Measurements from ENCODE around the gene MAP6. TPM values are rescaled to one million over a fixed set of nuclear protein-coding genes. Genes with fewer than 3 reads are reported as not detected.

Gene MAP6
- total and polyA plus RNA-seq, 8 donors = 0.88 to 17.4 (median 2.5) TPM

GRCh38 chr11:75652936-75653335, 15.9 kb downstream of the MAP6 start:
- intact Hi-C loops (cut with DNase I) = no loop called here
- Histone ChIP-seq H3K27ac (no peak overlapping the region), H3K36me3 (no peaks in the 10 kb centered on the region), H3K27me3 (no peaks in the 10 kb centered on the region), H3K4me1 (no peaks in the 10 kb centered on the region), H3K4me3 (no peak overlapping the region), H3K9me3 (no peaks in the 10 kb centered on the region)
- whole genome bisulfite sequencing, 2 donors = 85 to 90% methylated on average over 6 of the region's 6 CpGs
- no peak for DNase-seq
- ATAC-seq = no peak
- no peak for FAIRE-seq
- no peak for TF ChIP-seq CTCF (IDR thresholded peaks at IDR 0.05)

- 67 to 77% methylated on average over 4 of the region's 4 CpGs for WGBS, 2 donors
- intact Hi-C loops (cut with DNase I) = no loop called here
- no peak for DNase-seq
- no peaks in the 10 kb centered on the region for H3K4me1 ChIP-seq
- H3K27me3 ChIP-seq = no peaks in the 10 kb centered on the region
- no peak for TF ChIP-seq CTCF (IDR thresholded peaks at IDR 0.05)
- no peak overlapping the region for H3K27ac ChIP-seq
- ATAC-seq = no peak
- H3K36me3 ChIP-seq = no peaks in the 10 kb centered on the region
- H3K9me3 ChIP-seq = no peaks in the 10 kb centered on the region
- no peak for FAIRE-seq
- H3K4me3 ChIP-seq = no peak overlapping the region
Observed at GRCh38 chr11:75651218-75651617, 17.6 kb downstream of the MAP6 start.

- intact Hi-C loops (cut with DNase I) = no loop called here
- H3K27me3 ChIP-seq = no peaks in the 10 kb centered on the region
- no peaks in the 10 kb centered on the region for H3K9me3 ChIP-seq
- FAIRE-seq (no peak), ATAC-seq (no peak), DNase-seq (no peak)
- no peaks in the 10 kb centered on the region for H3K36me3 ChIP-seq
- TF ChIP-seq CTCF (IDR thresholded peaks at IDR 0.05) = no peak
- H3K27ac ChIP-seq = no peak overlapping the region
- H3K4me1 ChIP-seq = no peaks in the 10 kb centered on the region
- H3K4me3 ChIP-seq = no peak overlapping the region
- WGBS, 2 donors = 78 to 79% methylated on average over 3 of the region's 3 CpGs
Observed at GRCh38 chr11:75650167-75650723, 18.6 kb downstream of the MAP6 start.

- no peak overlapping the region for H3K4me3 ChIP-seq
- intact Hi-C loops (cut with DNase I) = no loop called here
- WGBS, 2 donors = 67 to 76% methylated on average over 6 of the region's 6 CpGs
- no peaks in the 10 kb centered on the region for H3K27me3 ChIP-seq
- no peak overlapping the region for H3K27ac ChIP-seq
- no peaks in the 10 kb centered on the region for H3K9me3 ChIP-seq
- no peaks in the 10 kb centered on the region for H3K36me3 ChIP-seq
- ATAC-seq (no peak), DNase-seq (no peak), FAIRE-seq (no peak)
- no peak for TF ChIP-seq CTCF (IDR thresholded peaks at IDR 0.05)
- no peaks in the 10 kb centered on the region for H3K4me1 ChIP-seq
Observed at GRCh38 chr11:75644946-75645345, 23.9 kb downstream of the MAP6 start.

- ATAC-seq = no peak
- no peak for FAIRE-seq
- no peak for TF ChIP-seq CTCF (IDR thresholded peaks at IDR 0.05)
Observed at GRCh38 chr11:75644370-75644769, 24.5 kb downstream of the MAP6 start.

More at GRCh38 chr11:75644370-75644769, 24.5 kb downstream of the MAP6 start:
- Histone ChIP-seq H3K9me3 (no peaks in the 10 kb centered on the region), H3K27ac (no peak overlapping the region), H3K4me3 (no peak overlapping the region), H3K4me1 (peaks cover 0 to 4% (median 0%) of the 10 kb centered on the region in 3 donors), H3K27me3 (no peaks in the 10 kb centered on the region), H3K36me3 (no peaks in the 10 kb centered on the region)
- DNase-seq = no peak
- intact Hi-C loops (cut with DNase I) = no loop called here
